HG03097 (cell line): ENCODE measurements around the gene ADRA2B.

ENCODE experiments used
- ATAC-seq: cut with Tn5 transposase; IDR thresholded peaks from one replicate; pipeline ENCODE4 v1.9.1; 2021; ENCODE audit not compliant: unreplicated experiment, low FRiP score

ADRA2B gene

DNA sequence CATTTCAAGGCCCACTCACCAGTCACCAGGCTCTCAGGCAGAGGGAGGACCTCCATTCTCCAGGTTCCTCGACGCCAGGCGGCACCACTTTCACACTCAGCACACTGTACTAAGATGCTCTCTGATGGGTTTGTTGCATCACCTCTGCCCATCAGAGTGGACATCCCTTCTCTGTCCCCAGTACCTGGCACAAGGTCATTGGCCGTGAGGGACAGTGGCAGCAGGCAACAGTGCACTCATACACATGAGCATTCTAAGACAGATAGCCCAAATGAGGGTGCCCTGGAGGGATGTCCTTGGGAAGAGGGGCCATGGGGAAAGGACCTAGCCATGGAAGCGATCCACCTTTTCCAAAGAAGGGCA, 3.0 kb upstream of the ADRA2B start:
- no peak for ATAC-seq

GRCh38 chr2:96118698-96119388, 2.5 kb upstream of the ADRA2B start:
- no peak for ATAC-seq

- no peak for ATAC-seq
These were observed 1.6 kb upstream of the ADRA2B start for GRCh38 chr2:96117701-96118588.

DNA sequence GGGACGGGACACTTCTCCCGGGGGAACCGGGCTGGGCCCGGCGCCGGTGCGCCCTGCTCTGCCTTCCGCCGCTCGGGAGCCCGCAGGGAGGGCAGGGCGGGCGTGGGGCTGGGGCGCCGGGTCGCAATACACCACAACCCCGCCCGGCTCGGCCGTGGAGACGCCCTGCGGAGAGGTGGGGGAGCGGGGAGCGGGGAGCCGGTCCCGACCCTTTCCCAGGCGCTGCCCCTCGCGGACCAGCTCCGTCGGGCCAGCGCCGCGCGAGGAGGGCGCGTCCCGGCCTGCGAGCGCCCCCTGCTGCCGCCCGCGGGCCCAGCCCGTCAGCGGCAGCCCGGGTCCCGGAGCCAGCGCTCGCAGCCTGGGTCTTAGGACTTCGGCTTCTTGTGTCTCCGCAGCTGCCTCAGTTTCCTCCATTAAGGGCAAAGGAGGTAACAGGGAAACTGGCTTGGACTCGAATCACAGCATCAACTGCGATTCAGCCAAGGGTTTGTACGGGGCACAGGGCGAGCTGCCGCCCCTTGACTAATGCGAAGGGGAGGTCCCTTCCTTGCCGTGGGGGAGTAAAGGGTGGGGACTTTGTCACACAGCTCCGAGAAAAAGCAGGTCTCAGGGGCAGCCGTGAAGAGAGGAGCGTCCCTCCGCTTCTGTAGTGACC, 635 bp upstream of the ADRA2B start:
- ATAC-seq: peak; percentile 61

GRCh38 chr2:96115631-96116423, 544 bp downstream of the ADRA2B start:
- ATAC-seq: no peak

DNA sequence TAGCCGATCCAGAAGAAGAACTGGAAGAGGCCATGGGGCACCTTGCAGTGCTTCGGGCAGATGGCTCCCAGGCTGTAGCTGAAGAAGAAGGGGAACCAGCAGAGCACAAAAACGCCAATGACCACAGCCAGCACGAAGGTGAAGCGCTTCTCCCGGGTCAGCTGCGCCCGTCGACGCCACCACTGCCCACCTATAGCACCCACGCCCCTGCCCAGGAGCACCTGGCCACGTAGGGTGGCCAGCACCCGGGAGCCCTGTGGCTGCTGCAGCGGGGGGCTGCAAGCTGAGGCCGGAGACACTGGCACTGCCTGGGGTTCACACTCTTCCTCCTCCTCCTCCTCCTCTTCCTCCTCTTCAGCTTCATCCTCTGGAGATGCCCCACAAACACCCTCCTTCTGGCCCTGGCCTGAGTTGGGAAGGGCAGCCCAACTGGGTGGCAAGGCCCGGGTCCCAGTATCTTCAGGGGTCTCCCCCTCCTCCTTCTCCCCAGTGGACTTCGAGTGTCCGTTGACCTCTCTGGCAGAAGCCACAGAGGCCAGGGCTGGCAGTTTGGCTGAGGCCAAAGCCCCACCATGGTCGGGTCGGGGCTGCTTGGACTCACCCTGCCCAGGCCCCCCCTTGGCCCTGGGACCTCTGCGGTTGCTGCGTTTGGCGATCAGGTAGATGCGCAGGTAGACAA, 1.3 kb downstream of the ADRA2B start:
- no peak for ATAC-seq

GRCh38 chr2:96114546-96114902, 1.8 kb downstream of the ADRA2B start:
- ATAC-seq: no peak

- no peak for ATAC-seq
These were observed 2.4 kb downstream of the ADRA2B start for GRCh38 chr2:96113951-96114350.

DNA sequence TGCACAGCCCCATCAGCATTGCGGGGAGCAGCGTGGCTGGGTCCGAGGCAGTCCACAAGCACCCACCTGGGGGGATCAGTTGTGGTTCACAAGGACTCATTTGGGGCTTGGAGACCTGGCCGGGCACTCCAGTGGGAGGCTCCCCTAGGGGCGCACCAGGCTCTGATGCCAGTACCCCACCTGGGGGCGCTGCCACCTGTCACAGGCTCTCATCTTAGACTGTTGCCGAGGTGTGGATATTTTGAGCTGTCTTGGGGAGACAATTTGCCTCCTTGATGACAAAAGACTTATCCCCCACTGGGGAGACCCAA, 3.0 kb downstream of the ADRA2B start:
- no peak for ATAC-seq

- no peak for ATAC-seq
These were observed 3.6 kb downstream of the ADRA2B start for GRCh38 chr2:96112501-96113366.

- no peak for ATAC-seq
These were observed 4.4 kb downstream of the ADRA2B start for GRCh38 chr2:96111823-96112500.

GRCh38 chr2:96111257-96111640, 5.1 kb downstream of the ADRA2B start:
- ATAC-seq: no peak

GRCh38 chr2:96110621-96111256, 5.6 kb downstream of the ADRA2B start:
- ATAC-seq: no peak

- ATAC-seq: no peak
These were observed 6.3 kb downstream of the ADRA2B start for GRCh38 chr2:96109931-96110511.

DNA sequence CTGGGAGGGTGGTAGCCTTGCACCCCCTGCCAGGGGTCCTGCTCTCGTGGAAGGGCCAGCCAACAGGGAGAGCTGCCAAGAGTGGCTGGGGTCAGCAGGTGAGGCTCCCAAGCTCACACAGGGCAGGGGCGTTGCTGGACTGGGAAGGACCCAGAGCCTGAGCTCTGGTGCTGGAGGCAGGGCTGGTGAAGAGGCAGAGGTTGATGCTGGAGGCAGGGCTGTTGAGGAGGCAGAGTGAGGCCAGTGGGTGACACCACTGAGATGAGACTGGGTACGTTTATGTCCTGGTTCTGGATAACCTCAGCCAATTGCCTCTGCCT, 7.0 kb downstream of the ADRA2B start:
- ATAC-seq: no peak

DNA sequence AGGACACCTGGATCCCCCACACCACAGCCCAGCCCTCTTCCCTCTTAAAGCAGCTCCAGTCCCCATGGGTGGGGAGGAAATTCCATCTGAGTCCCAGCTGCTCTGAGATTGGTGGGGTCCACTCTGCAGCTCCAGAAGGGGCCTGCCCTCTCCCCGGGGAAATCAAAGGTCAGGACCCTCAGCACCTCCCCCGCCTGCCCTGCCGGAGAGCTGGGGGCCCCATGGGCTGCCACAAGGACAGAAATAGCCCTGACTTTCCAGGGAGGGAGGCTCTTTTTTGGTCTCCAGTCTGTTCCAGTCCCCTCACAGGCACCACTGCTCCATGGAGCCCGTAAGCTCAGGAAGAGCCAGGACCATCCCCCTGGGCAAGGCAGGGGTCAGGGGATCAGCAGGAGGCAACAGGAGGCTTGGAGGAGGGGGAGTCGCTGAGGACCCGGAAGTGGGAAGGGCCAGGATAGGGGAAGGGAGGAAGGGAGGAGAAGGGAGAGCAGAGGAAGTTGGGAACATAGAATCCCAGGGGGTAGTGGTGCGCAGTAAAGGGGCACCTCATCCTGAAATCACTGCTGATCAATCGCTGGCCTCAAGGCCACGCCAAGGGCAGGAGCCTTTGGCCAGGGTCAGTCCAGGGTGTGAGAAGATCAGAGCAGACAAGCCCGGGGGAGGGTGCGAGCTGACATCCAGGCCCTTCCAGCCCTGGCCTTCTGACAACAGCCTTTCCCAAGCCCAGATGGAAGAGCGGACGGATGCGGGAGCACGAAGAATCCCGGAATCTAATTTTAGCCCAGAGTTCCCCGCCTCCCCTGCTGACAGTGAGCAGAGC, 7.6 kb downstream of the ADRA2B start:
- ATAC-seq: no peak

DNA sequence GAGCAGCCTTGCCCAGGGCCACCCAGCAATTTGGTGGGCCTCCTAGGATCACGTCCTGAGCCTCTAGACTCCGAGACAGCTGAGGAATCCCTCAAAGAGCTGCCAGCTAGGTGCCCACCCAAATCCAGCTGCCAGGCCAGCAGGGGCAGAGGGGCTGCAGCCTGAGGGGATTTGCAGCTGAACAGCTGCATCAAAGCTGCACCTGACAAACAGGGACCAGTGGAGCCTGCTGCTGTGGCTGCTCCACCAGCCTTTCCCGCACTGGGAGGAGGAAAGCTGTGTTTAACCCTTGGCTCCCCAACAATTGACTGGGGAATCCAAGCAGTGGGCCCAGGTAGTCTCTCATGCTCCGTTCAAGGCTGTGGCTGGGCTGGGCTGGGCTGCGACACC, 8.2 kb downstream of the ADRA2B start:
- ATAC-seq: no peak

- ATAC-seq: no peak
These were observed 8.7 kb downstream of the ADRA2B start for GRCh38 chr2:96107708-96108065.
